Ishikawa (cell line): Measurements from ENCODE around the gene SLC12A7.

ENCODE experiments used
- CEBPB ChIP-seq: IDR thresholded peaks from 2 replicates; pipeline ENCODE4 v1.6.1; 2012
- CREB1 ChIP-seq: IDR thresholded peaks from 2 replicates; pipeline ENCODE4 v1.6.1; 2012; ENCODE audit warnings: low read depth
- EGR1 ChIP-seq: IDR thresholded peaks from 2 replicates; pipeline ENCODE4 v1.6.1; 2012
- EP300 ChIP-seq: IDR thresholded peaks from 2 replicates; pipeline ENCODE4 v1.6.1; 2012; ENCODE audit warnings: borderline replicate concordance
- FOXM1 ChIP-seq: IDR thresholded peaks from 2 replicates; pipeline ENCODE4 v1.6.1; 2012; ENCODE audit warnings: low read depth, borderline replicate concordance
- NFIC ChIP-seq: IDR thresholded peaks from 2 replicates; pipeline ENCODE4 v1.6.1; 2012
- RAD21 ChIP-seq: IDR thresholded peaks from 2 replicates; pipeline ENCODE4 v1.6.1; 2012; ENCODE audit warnings: low read depth
- TAF1 ChIP-seq: IDR thresholded peaks from 2 replicates; pipeline ENCODE4 v1.6.1; 2012; ENCODE audit warnings: low read depth, mild to moderate bottlenecking
- TCF12 ChIP-seq: IDR thresholded peaks from 2 replicates; pipeline ENCODE4 v1.6.1; 2012; ENCODE audit warnings: low read depth
- TEAD4 ChIP-seq: IDR thresholded peaks from 2 replicates; pipeline ENCODE4 v1.6.1; 2012
- YY1 ChIP-seq: IDR thresholded peaks from 2 replicates; pipeline ENCODE4 v1.6.1; 2012; ENCODE audit warnings: low read depth
- ZBTB7A ChIP-seq: IDR thresholded peaks from 2 replicates; pipeline ENCODE4 v1.6.1; 2012; ENCODE audit warnings: low read depth
- TF ChIP-seq, protein P1 (sequence below): IDR thresholded peaks from 2 replicates; pipeline ENCODE4 v1.6.1; 2012
- TF ChIP-seq, protein P2 (sequence below): IDR thresholded peaks from 2 replicates; pipeline ENCODE4 v1.6.1; 2012
- TF ChIP-seq, protein P3 (sequence below): IDR thresholded peaks from 2 replicates; pipeline ENCODE4 v1.6.1; 2012; ENCODE audit warnings: low read depth, mild to moderate bottlenecking

Gene SLC12A7

DNA sequence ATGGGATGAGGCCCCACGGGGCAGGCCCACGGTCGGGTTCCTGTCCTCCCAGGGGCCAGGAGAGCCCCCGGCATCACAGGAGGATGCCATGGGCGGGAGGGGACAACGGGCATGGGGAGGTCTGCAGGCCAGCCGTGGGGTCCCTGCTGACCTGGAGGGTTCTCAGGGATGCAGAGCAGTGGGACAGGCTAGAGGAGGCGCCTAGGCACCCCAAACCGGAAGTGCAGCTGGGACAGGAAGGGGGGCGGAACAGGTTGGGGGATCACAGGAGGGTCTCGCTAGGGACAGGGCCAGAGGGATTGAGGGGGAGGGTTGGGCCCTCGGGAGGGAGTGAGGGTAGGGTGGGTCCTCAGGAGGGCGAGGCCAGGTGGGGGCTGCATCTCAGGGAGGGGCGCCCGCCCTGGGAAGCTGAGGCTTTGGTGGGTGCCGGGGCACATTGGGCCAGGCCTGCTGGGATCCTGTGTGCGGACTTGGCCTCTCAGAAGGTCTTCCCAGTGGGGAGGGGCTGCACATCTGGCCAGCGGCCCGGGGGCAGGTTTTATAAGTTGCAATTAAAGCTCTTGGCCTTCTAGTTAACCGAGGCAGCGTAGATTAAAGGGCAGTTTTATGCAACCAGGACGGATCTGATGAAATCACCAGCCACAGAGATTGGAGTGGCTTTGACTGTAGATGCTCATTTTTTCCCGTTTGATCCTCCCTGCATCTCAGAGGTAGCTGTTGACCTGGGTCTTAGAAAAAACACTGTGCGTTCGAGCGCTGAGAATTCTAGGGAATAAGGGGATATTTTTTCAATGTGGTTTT, 83.2 kb downstream of the SLC12A7 start:
- TF ChIP-seq CEBPB (no peak), NFIC (no peak), TAF1 (no peak), EGR1 (no peak), YY1 (no peak), TEAD4 (no peak), RAD21 (no peak), ZBTB7A (no peak)
- TF ChIP-seq, protein P1, sequence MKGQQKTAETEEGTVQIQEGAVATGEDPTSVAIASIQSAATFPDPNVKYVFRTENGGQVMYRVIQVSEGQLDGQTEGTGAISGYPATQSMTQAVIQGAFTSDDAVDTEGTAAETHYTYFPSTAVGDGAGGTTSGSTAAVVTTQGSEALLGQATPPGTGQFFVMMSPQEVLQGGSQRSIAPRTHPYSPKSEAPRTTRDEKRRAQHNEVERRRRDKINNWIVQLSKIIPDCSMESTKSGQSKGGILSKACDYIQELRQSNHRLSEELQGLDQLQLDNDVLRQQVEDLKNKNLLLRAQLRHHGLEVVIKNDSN: no peak
- TF ChIP-seq, protein P2, sequence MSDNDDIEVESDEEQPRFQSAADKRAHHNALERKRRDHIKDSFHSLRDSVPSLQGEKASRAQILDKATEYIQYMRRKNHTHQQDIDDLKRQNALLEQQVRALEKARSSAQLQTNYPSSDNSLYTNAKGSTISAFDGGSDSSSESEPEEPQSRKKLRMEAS: no peak

GRCh38 chr5:1027631-1028441, 84.0 kb downstream of the SLC12A7 start:
- TF ChIP-seq TEAD4 (no peak), FOXM1 (no peak), NFIC (no peak), EP300 (no peak), TAF1 (no peak)
- TF ChIP-seq, protein P3, sequence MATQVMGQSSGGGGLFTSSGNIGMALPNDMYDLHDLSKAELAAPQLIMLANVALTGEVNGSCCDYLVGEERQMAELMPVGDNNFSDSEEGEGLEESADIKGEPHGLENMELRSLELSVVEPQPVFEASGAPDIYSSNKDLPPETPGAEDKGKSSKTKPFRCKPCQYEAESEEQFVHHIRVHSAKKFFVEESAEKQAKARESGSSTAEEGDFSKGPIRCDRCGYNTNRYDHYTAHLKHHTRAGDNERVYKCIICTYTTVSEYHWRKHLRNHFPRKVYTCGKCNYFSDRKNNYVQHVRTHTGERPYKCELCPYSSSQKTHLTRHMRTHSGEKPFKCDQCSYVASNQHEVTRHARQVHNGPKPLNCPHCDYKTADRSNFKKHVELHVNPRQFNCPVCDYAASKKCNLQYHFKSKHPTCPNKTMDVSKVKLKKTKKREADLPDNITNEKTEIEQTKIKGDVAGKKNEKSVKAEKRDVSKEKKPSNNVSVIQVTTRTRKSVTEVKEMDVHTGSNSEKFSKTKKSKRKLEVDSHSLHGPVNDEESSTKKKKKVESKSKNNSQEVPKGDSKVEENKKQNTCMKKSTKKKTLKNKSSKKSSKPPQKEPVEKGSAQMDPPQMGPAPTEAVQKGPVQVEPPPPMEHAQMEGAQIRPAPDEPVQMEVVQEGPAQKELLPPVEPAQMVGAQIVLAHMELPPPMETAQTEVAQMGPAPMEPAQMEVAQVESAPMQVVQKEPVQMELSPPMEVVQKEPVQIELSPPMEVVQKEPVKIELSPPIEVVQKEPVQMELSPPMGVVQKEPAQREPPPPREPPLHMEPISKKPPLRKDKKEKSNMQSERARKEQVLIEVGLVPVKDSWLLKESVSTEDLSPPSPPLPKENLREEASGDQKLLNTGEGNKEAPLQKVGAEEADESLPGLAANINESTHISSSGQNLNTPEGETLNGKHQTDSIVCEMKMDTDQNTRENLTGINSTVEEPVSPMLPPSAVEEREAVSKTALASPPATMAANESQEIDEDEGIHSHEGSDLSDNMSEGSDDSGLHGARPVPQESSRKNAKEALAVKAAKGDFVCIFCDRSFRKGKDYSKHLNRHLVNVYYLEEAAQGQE: no peak
- TF ChIP-seq, protein P2: no peak

DNA sequence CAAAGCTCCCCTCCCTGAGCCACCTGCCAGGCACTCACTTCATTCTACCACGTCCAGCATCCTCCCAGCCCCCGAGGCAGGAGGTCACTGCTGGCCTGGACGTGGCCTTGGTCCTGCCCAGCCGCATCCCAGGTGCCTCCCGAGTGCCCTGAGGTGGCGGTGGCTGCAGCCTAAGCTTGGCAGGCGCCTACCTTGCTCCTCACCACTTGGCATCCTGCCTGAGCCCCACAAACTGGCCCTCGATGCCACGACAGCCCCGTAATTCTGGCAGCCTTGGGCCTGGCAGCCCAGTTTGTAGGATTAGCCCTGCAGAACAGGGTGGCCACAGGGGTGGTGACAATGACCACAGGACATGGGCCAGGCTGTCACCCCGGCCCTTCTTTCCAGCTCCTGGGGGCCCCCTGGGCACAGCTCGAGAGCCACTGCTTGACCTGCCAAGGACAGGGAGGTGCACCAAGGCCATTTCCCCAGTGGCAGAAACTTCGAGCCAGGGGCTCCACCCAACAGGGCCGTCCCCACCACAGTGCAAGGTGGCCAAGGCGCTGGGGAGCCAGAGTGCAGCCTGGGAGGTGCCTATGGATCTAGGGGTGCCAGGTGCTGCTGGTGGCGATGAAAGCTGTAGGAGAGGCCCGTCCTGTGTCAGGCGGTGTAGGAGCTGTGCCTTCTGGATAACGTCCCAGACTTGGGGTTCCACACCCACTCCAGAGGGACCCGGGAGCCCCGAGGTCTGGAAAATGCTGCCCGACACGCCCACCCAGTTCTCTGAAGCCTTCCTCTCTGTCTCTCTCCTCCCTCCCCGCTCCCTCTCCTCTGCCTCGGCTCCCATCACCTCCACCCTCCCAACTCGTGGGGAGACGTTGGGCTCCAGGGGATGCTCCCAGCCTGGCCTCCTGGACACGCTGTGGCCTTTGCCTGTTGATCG, 84.9 kb downstream of the SLC12A7 start:
- TF ChIP-seq RAD21 (no peak), TAF1 (no peak), YY1 (no peak), CREB1 (no peak), TEAD4 (no peak), FOXM1 (no peak), NFIC (no peak)
- TF ChIP-seq, protein P1: no peak
- TF ChIP-seq, protein P3: no peak

DNA sequence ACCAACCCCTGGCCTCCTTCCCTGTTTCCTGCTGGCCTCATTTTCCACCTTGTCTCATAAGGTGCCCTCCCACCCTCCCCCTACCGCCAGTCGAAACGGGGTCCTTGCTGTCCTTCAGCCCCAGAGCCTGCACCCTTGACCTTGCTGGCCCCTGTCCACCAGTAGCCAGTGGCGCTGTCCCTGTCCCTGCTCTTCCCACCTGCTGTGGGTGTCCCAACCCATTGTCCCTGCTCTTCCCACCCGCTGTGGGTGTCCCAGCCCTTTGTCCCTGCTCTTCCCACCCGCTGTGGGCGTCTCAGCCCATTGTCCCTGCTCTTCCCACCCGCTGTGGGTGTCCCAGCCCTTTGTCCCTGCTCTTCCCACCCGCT, 89.9 kb downstream of the SLC12A7 start:
- TF ChIP-seq NFIC: peak; percentile 40; the same call in 1 of the 2 replicates

- TF ChIP-seq TCF12 (no peak), NFIC (no peak), YY1 (no peak), TAF1 (no peak), CREB1 (no peak), FOXM1 (no peak), RAD21 (no peak), CEBPB (no peak), EP300 (no peak), TEAD4 (no peak), EGR1 (no peak), ZBTB7A (no peak)
- TF ChIP-seq, protein P3: no peak
- TF ChIP-seq, protein P2: no peak
- TF ChIP-seq, protein P1: no peak
Observed at GRCh38 chr5:1021136-1021968, 90.5 kb downstream of the SLC12A7 start.
